HG02759 (cell line): Measurements from ENCODE around the gene ACAP1.
"Not testable (repeated sequence)": the region's sequence is repeated elsewhere in the genome, so short reads cannot be mapped to it uniquely, and the experiment has no call there.

Experiments
- ATAC-seq: cut with Tn5 transposase; IDR thresholded peaks from one replicate; pipeline ENCODE4 v1.9.1; 2021; ENCODE audit warnings: mild to moderate bottlenecking, moderate library complexity; ENCODE audit not compliant: unreplicated experiment

ACAP1 gene

GRCh38 chr17:7328840-7329373, 7.4 kb upstream of the ACAP1 start, which contains the start of gene NEURL4:
Gene NEURL4 (minus strand): TSS chr17:7329335. CDS start chr17:7329312, 23 bp downstream.
- ATAC-seq = no peak

- ATAC-seq = peak; percentile 64
These were observed 6.8 kb upstream of the ACAP1 start for GRCh38 chr17:7329374-7329996.

GRCh38 chr17:7329997-7330637, 6.2 kb upstream of the ACAP1 start:
- peak; percentile 45 for ATAC-seq

GRCh38 chr17:7330638-7331015, 5.7 kb upstream of the ACAP1 start:
- no peak for ATAC-seq

GRCh38 chr17:7332111-7332510, 4.2 kb upstream of the ACAP1 start:
- ATAC-seq = no peak

- not testable (repeated sequence) for ATAC-seq
These were observed 3.7 kb upstream of the ACAP1 start for GRCh38 chr17:7332600-7333069.

GRCh38 chr17:7334938-7335538, 1.3 kb upstream of the ACAP1 start:
- no peak for ATAC-seq

GRCh38 chr17:7335765-7336164, 564 bp upstream of the ACAP1 start:
- not testable (repeated sequence) for ATAC-seq

GRCh38 chr17:7337600-7337999, 1.3 kb downstream of the ACAP1 start:
- ATAC-seq = not testable (repeated sequence)

GRCh38 chr17:7340179-7340578, 3.9 kb downstream of the ACAP1 start:
- no peak for ATAC-seq

GRCh38 chr17:7341842-7342241, 5.5 kb downstream of the ACAP1 start:
- ATAC-seq = no peak

GRCh38 chr17:7343250-7343649, 6.9 kb downstream of the ACAP1 start:
- ATAC-seq = no peak

- no peak for ATAC-seq
These were observed 10.7 kb downstream of the ACAP1 start for GRCh38 chr17:7346761-7347614.

GRCh38 chr17:7347630-7348477, 11.5 kb downstream of the ACAP1 start:
- no peak for ATAC-seq

GRCh38 chr17:7348478-7349242, 12.3 kb downstream of the ACAP1 start:
- no peak for ATAC-seq

- peak; percentile 67 for ATAC-seq
These were observed 15.6 kb downstream of the ACAP1 start, which contains the start of gene KCTD11 for GRCh38 chr17:7351665-7352502. Gene KCTD11 (plus strand): TSS chr17:7352162.

GRCh38 chr17:7352503-7352889, 16.2 kb downstream of the ACAP1 start:
- no peak for ATAC-seq

- no peak for ATAC-seq
These were observed 16.7 kb downstream of the ACAP1 start for GRCh38 chr17:7352910-7353635.
